Endothelial cell of umbilical vein (primary cell): Measurements from ENCODE around the gene CST3. TPM values are rescaled to one million over a fixed set of nuclear protein-coding genes. Genes with fewer than 3 reads are reported as not detected.

Source experiments
- BruUV-seq: library from RNA; stranded (reverse); fragments of 400-500 nt; replicated peaks from 2 replicates; lab custom pipeline; 2021; lab: Mats Ljungman, UMichigan
- CTCF ChIA-PET: fragments of 300-600, 350-600 bp; sonication (Branson Sonifier 250); formaldehyde crosslinking; loops from one replicate; lab custom pipeline; 2021; ENCODE audit warnings: antibody characterized with exemption, inconsistent platforms; lab: Charles Lee
- POLR2A ChIA-PET: fragments of 300-600, 350-600 bp; sonication (Branson Sonifier 250); formaldehyde crosslinking; loops from one replicate; lab custom pipeline; 2021; ENCODE audit warnings: antibody characterized with exemption, inconsistent platforms; lab: Charles Lee
- DNase-seq: peaks from one replicate; pipeline ENCODE4 v3.0.0-alpha.2; 2011; ENCODE audit warnings: low read depth, low spot score
- FAIRE-seq: peaks from 2 replicates; lab custom pipeline; 2011; peaks lifted over from hg19 to GRCh38; lab: Jason Lieb, UNC
- H2AFZ ChIP-seq: 2 replicates; pipeline ENCODE4 v1.6.0; 2012; ENCODE audit warnings: low read depth, low read length, control low read depth, inconsistent platforms
- H3K27ac ChIP-seq: 2 replicates; pipeline ENCODE4 v1.5.1; 2011; ENCODE audit warnings: low read depth, mild to moderate bottlenecking, control low read depth, low read length, moderate library complexity; ENCODE audit not compliant: insufficient read depth
- H3K27me3 ChIP-seq, 2 experiments: 2 replicates each; pipeline versions ENCODE4 v1.6.0 to v1.6.1; 2011; ENCODE audit warnings: low read length in 2 of 2, mixed read lengths in 1 of 2; ENCODE audit not compliant: control insufficient read depth in 2 of 2, insufficient read depth in 2 of 2
- H3K36me3 ChIP-seq, 2 experiments: 2 replicates in 1 of 2; 3 replicates in 1 of 2; pipeline ENCODE4 v1.5.1; 2011; ENCODE audit warnings: low read length in 2 of 2, mild to moderate bottlenecking in 1 of 2, moderate library complexity in 1 of 2; ENCODE audit not compliant: control insufficient read depth in 2 of 2, insufficient read depth in 2 of 2; ENCODE audit errors: extremely low read depth in 1 of 2
- H3K4me1 ChIP-seq: 3 replicates; pipeline ENCODE4 v1.5.1; 2011; ENCODE audit warnings: mild to moderate bottlenecking, low read length; ENCODE audit not compliant: control insufficient read depth, insufficient read depth; ENCODE audit errors: extremely low read depth
- H3K4me2 ChIP-seq: 2 replicates; pipeline ENCODE4 v1.6.1; 2011; ENCODE audit warnings: low read length, control low read depth, mixed read lengths; ENCODE audit not compliant: insufficient read depth
- H3K4me3 ChIP-seq, 3 experiments: fragments of 200-600 bp in 1 of 3; sonication (generic), shearing (Covaris generic) in 1 of 3; replicated peaks in 1 of 3; 2 replicates each; pipeline ENCODE4 v1.5.1; 2011 to 2016; ENCODE audit warnings: control low read depth in 3 of 3, low read length in 3 of 3, mild to moderate bottlenecking in 2 of 3, inconsistent platforms in 1 of 3, low read depth in 1 of 3, moderate library complexity in 1 of 3; ENCODE audit not compliant: insufficient read depth in 1 of 3
- H3K79me2 ChIP-seq: 2 replicates; pipeline ENCODE4 v1.6.0; 2012; ENCODE audit warnings: low read length, inconsistent platforms; ENCODE audit not compliant: control insufficient read depth, insufficient read depth
- H3K9ac ChIP-seq: replicated peaks from 2 replicates; pipeline ENCODE3; 2011; ENCODE audit warnings: low read length, control low read depth; ENCODE audit not compliant: insufficient read depth; ENCODE audit errors: extremely low read depth
- H3K9me1 ChIP-seq: replicated peaks from 3 replicates; pipeline ENCODE4 v1.6.0; 2011; ENCODE audit warnings: mild to moderate bottlenecking, low read length; ENCODE audit not compliant: control insufficient read depth, insufficient read depth; ENCODE audit errors: extremely low read depth
- H3K9me3 ChIP-seq: replicated peaks from 2 replicates; pipeline ENCODE4 v1.5.1; 2012; ENCODE audit warnings: low read length, inconsistent platforms; ENCODE audit not compliant: control insufficient read depth, insufficient read depth
- H4K20me1 ChIP-seq: replicated peaks from 2 replicates; pipeline ENCODE3; 2011; ENCODE audit warnings: mild to moderate bottlenecking, low read length; ENCODE audit not compliant: control insufficient read depth, insufficient read depth; ENCODE audit errors: extremely low read depth
- EZH2 ChIP-seq: IDR thresholded peaks from 2 replicates; pipeline ENCODE4 v1.6.1; 2012; ENCODE audit warnings: borderline replicate concordance, low read depth, mild to moderate bottlenecking, moderate library complexity, low read length, inconsistent platforms; ENCODE audit not compliant: severe bottlenecking
- FOS ChIP-seq: IDR thresholded peaks from 2 replicates; pipeline ENCODE4 v1.6.1; 2011; ENCODE audit warnings: mild to moderate bottlenecking, low read length, moderate library complexity, borderline replicate concordance; ENCODE audit not compliant: insufficient read depth
- GATA2 ChIP-seq: IDR thresholded peaks from 2 replicates; pipeline ENCODE4 v1.7.0; 2011; ENCODE audit warnings: low read depth, mild to moderate bottlenecking, moderate library complexity, mixed read lengths, low read length; ENCODE audit not compliant: insufficient read length, insufficient read depth
- JUN ChIP-seq: IDR thresholded peaks from 2 replicates; pipeline ENCODE4 v1.6.1; 2011; ENCODE audit warnings: borderline replicate concordance, low read depth; ENCODE audit not compliant: insufficient read length, insufficient read depth
- MYC ChIP-seq: IDR thresholded peaks from one replicate; pipeline ENCODE4 v1.6.1; 2011; ENCODE audit warnings: mild to moderate bottlenecking, low read depth, low read length
- POLR2A ChIP-seq: IDR thresholded peaks from 2 replicates; pipeline ENCODE4 v1.6.1; 2012; ENCODE audit warnings: low read depth, mild to moderate bottlenecking, control low read depth, low read length
- POLR2AphosphoS5 ChIP-seq: IDR thresholded peaks from 2 replicates; pipeline ENCODE4 v1.6.1; 2012; ENCODE audit warnings: low read depth, mild to moderate bottlenecking, control low read depth, low read length, moderate library complexity; ENCODE audit not compliant: insufficient read depth
- dilution Hi-C: fragments of 300-500 bp; cut with MboI; formaldehyde crosslinking; loops from one replicate; pipeline ENCODE4 v1.15.0; 2019; ENCODE audit warnings: low sequenced_read_pairs; ENCODE audit not compliant: extremely low pct_ligation_motif_present
- intact Hi-C: fragments of 100-400 bp; cut with micrococcal nuclease; formaldehyde crosslinking; loops from one replicate; pipeline ENCODE4 v1.10.0; 2022
- polyA plus RNA-seq, 4 experiments: library from polyadenylated mRNA; depleted of rRNA in 3 of 4; stranded (reverse) in 3 of 4; unstranded in 1 of 4; fragments of >200 nt; gene quantifications; 2 replicates each; pipeline versions ENCODE4 v1.2.1 to v1.2.3, GENCODE V29; 2011 to 2012; ENCODE audit warnings: missing spikeins in 1 of 4
- total RNA-seq: library from RNA; stranded (reverse); gene quantifications from 2 replicates; pipeline ENCODE4 v1.2.3, GENCODE V29; 2021
- TF ChIP-seq, protein P1 (sequence below): IDR thresholded peaks from 2 replicates; pipeline ENCODE4 v1.6.1; 2011; ENCODE audit not compliant: insufficient read depth, insufficient read length
- TF ChIP-seq, protein P2 (sequence below), 2 donors: IDR thresholded peaks; 1 replicate in 1 of 2; 2 replicates in 1 of 2; pipeline ENCODE4 v1.5.1; 2011; ENCODE audit warnings: low read length in 2 of 2, mild to moderate bottlenecking in 2 of 2, moderate library complexity in 2 of 2, control low read depth in 1 of 2, inconsistent platforms in 1 of 2, low read depth in 1 of 2; ENCODE audit not compliant: insufficient read depth in 1 of 2; ENCODE audit errors: extremely low read depth in 1 of 2

CST3 gene
- total and polyA plus RNA-seq, 2 donors (not counting 3 experiments of a cell fraction or from before 2014, with no cell fraction given), result 251 to 479 TPM

DNA sequence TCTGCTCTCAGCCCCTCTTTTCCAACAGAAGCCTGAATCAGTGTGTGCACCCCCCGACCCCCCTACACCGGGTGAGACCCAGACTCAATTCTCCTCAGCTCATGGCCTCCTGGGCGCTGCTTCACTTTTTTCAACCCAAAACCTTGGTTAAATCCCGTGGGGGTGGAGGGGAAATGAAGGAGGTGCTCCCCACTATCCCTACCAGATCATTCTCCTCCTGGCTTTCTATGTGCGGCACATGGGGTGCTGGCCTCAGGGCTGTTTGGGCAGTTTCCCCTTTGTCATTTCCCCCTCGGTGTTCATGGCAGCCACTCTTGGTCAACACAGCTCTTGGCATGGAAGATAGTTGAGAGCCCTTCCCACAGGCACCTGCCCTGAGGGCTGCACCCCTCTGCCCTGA lies 46.5 kb upstream of the CST3 start:
- TF ChIP-seq EZH2 (no peak), POLR2A (no peak), POLR2AphosphoS5 (no peak), MYC (no peak), FOS (no peak), JUN (no peak), GATA2 (no peak)
- TF ChIP-seq, protein P1, sequence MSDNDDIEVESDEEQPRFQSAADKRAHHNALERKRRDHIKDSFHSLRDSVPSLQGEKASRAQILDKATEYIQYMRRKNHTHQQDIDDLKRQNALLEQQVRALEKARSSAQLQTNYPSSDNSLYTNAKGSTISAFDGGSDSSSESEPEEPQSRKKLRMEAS, result no peak
- TF ChIP-seq, protein P2, sequence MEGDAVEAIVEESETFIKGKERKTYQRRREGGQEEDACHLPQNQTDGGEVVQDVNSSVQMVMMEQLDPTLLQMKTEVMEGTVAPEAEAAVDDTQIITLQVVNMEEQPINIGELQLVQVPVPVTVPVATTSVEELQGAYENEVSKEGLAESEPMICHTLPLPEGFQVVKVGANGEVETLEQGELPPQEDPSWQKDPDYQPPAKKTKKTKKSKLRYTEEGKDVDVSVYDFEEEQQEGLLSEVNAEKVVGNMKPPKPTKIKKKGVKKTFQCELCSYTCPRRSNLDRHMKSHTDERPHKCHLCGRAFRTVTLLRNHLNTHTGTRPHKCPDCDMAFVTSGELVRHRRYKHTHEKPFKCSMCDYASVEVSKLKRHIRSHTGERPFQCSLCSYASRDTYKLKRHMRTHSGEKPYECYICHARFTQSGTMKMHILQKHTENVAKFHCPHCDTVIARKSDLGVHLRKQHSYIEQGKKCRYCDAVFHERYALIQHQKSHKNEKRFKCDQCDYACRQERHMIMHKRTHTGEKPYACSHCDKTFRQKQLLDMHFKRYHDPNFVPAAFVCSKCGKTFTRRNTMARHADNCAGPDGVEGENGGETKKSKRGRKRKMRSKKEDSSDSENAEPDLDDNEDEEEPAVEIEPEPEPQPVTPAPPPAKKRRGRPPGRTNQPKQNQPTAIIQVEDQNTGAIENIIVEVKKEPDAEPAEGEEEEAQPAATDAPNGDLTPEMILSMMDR (IDR thresholded peaks at IDR 0.05; ENCODE audit: extremely low read depth in 1 of 2, insufficient read depth in 1 of 2, low read depth in 1 of 2, low read length in 2 of 2), result no peak
- intact Hi-C loops (loop anchor here (5.0 kb wide), 1 partner anchor 418 kb away; no protein-coding TSS in a partner anchor), dilution Hi-C loops (no loop called here)
- Histone ChIP-seq H3K4me2 (no peak overlapping the region), H3K9me3 (no peaks in the 10 kb centered on the region), H3K9me1 (no peaks in the 10 kb centered on the region), H3K4me3 (no peak overlapping the region), H3K9ac (no peak overlapping the region), H4K20me1 (no peaks in the 10 kb centered on the region), H3K27ac (peak overlapping the region; percentile 48), H3K27me3 (no peaks in the 10 kb centered on the region), H3K79me2 (no peaks in the 10 kb centered on the region), H3K4me1 (peaks cover 26% of the 10 kb centered on the region), H2AFZ (no peak overlapping the region), H3K36me3 (no peaks in the 10 kb centered on the region)
- CTCF ChIA-PET, result interaction anchor here (1.0 kb wide), 1 partner anchor 21 kb away, joined by 3 read pairs; no protein-coding TSS in a partner anchor
- BruUV-seq, result no TSS peak
- POLR2A ChIA-PET, result no interaction called here
- DNase-seq, result no peak
- no peak for FAIRE-seq
